Prostate gland (tissue), 2 donors: ENCODE measurements around the gene AKAP12.

Experiments used
- CTCF ChIP-seq, 4 experiments: fragments of 200-600 bp in 2 of 4; fragments of 450-650 bp in 2 of 4; sonication (generic) in 2 of 4; IDR thresholded peaks; 1 replicate in 3 of 4; 2 replicates in 1 of 4; pipeline ENCODE4 v1.5.1; 2016 to 2019; ENCODE audit warnings: antibody characterized with exemption in 4 of 4, mild to moderate bottlenecking in 2 of 4, moderate library complexity in 2 of 4
- POLR2A ChIP-seq: fragments of 450-650 bp; IDR thresholded peaks from one replicate; pipeline ENCODE4 v1.6.1; 2016; ENCODE audit warnings: antibody characterized with exemption, mild to moderate bottlenecking
- POLR2AphosphoS5 ChIP-seq: sonication (generic); formaldehyde crosslinking; IDR thresholded peaks from one replicate; pipeline ENCODE4 v1.6.1; 2017; ENCODE audit warnings: antibody characterized with exemption

GRCh38 chr6:151211075-151211474 lies 28.7 kb upstream of the AKAP12 start:
- TF ChIP-seq CTCF (IDR thresholded peaks at IDR 0.05) (no peak), POLR2AphosphoS5 (no peak), POLR2A (no peak)
